HG03457 (cell line): ENCODE measurements around the gene HDAC5.
"Not testable (repeated sequence)": the region's sequence is repeated elsewhere in the genome, so short reads cannot be mapped to it uniquely, and the experiment has no call there.

Experiments
- ATAC-seq: cut with Tn5 transposase; IDR thresholded peaks from one replicate; pipeline ENCODE4 v1.9.1; 2021; ENCODE audit warnings: moderate number of reproducible peaks; ENCODE audit not compliant: unreplicated experiment

The HDAC5 gene

DNA sequence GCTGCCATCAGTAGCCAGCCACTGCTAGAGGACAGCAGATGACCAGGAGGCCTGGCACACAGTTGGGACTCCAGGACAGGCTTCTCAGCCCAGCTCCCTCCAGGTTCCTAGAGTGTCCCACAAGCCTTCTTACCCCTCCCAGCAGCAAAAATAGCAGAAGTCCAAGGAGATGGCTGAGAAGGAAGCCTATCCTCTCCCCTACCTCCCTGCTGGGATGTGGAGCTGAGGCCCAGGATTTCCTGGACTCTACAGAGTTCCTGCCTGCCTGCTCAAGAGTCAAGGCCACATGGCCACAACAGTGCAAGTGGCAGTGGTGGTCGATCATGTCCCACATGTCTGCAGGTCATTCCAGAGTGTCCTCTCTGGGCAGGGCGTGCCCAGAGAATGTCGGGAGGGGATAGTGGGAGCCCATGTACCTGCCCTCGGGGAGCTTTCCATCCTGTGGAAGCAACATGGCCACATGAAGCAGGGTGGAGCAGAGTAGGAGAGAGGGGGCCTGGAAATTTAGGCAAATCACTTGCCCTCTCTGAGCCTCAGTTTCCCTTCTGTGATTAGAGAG is 10.6 kb upstream of the HDAC5 start:
- no peak for ATAC-seq

DNA sequence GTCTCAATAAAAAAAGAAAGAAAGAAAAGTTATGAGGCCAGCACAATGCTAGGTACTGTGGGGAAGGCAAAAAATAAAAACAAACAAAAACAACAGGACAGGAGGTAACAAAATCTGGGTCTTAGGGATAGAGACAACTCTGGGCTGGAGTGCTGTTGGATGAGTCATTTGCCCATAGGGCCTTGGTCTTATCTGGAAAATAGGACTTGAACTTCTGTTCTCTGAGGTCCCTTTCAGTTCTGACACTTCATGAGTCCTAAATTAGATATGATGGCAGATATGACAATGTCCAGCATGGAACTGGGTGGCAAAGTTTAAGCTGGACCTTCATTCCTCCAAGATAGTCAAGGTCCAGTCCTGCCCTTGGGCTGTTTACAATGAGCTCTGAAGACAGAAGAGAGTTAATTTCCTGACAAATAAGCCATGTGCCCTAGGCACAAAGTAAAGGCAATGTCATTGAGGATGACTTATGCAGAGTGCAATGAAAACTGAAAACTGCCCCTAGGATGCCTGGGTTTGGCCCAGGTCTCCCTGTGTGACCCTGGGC is 8.9 kb upstream of the HDAC5 start:
- ATAC-seq, result no peak

DNA sequence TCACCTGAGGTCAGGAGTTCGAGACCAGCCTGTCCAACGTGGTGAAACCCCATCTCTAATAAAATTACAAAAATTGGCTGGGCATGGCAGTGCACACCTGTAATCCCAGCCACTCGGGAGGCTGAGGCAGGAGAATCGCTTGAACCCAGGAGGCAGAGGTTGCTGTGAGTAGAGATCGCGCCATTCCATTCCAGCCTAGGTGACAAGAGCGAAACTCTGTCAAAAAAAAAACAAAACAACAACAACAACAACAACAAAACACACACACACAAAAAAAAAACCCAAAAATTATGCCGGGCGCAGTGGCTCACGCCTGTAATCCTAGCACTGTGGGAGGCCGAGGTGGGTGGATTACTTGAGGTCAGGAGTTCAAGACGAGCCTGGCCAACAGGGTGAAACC is 7.9 kb upstream of the HDAC5 start:
- not testable (repeated sequence) for ATAC-seq

DNA sequence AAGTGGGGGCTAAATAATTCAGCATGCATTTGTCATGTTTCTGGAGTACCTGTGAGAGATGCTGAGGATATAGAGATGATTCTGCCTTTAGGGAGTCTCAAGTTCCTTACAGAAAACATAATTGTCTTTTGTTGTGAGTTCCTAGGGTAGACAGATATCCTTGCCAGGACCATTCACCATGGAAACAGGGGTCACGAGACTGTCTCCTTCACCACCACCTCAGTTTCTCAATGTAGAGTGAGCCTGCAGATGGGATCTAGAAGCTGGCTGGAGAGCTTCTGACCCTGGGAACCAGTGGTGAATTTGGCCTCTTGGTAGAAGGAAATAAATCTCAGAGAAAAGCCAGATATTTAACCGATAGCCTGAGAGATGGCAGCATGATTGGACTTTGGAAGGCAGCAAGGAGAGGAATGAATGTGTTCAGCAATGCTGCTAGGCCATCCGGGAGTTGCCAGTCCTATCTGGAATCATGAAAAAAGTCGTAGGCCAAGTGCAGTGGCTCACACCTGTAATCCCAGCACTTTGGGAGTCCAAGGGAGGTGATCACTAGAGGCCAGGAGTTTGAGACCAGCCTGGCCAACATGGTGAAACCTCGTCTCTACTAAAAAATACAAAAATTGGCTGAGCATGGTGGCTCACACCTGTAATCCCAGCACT is 7.4 kb upstream of the HDAC5 start:
- no peak for ATAC-seq

DNA sequence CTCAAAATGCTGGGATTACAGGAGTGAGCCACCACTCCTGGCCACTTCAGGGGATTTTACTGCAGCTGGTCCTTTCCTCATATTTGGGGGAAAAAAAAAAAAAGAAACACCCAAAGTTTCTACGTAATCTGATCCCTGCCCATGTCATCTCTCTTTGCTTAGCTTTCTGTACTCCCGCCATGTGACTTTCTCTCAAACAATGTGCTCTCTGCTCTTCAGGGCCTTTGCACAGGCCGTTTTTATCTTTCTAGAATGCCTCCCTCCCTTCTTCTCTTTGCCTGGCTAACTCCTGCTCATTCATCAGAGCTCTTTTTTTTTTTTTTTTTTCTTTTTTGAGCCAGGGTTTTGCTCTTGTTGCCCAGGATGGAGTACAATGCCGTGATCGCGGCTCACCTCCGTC is 4.9 kb upstream of the HDAC5 start:
- no peak for ATAC-seq

DNA sequence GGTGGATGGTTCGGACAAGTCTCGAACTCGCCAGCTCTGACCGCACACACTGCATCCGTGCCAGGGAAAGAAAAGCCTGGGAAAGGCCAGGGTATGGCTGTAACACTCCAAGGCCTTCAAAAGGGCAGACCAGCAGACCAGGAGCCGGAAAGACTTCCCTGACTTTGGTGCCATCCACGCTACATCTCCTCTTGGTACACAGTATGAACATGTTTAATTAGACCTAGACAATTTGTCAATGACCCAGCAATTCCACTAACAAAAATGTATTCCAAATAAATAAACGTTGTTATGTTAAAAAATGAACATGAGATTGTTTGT is 637 bp upstream of the HDAC5 start:
- ATAC-seq, result no peak

DNA sequence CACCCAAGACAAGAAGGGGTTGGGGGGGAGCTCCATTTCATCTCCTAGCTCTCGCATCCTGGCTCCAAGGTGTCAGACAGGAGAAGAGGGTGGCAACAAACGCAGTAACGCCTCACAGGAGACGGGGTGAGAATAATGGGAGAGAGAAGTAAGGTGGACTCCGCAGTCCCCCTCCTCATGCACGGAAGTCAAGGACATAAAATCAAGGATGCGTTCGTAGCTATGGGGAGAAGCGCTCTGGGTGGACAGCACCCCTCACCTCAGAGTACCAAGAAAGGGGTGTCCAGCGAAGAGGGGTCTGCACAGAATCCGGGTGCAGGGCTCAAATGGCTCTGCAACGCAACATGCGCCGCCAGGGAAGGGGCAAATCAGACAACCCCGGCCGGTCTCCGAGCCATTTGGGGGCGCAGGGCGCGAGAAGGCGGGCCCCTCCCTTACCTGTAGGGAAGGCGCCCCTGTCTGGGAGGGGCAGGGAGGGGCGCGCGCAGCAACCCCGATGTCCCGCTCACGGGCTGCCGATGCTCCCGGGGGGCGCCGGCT is 555 bp downstream of the HDAC5 start:
- ATAC-seq, result no peak

DNA sequence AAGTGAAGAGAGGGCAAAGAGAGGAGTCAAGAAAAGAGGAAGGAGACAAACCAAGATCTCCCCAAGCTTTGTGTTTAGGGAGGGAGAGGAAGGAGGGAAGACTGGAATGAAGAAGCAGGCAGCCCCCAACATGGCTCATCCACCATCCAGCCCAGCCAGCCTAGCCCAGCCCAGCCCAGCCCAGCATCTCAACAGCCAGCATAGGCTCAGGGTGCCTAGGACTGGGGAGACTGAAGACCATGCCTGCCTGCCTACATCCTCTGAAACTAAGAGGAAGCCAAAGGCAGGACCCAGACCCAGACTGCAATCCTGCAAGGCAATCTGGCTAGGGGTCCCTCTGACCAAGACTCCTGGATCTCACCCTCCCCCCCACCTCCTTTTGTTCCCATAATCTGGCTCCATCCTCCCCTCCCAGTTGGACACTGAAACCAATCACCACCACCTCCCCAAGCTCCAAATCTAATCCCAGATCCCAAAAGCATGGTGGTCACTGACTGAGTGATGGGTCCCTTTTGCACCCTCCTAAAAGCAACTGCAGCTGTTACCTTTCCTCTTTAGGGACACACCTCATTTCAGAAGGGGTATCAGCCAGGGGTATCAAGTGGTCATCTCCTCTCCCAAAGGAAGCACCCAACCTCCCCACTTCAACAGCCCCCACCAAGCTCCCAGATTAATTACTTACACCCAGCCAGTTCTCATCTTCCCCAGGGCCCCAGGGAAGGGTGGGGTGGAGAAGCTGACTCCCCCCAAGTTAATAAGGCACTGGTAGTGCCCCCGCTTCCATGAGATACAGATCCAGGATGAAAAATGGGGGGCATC is 1.2 kb downstream of the HDAC5 start:
- no peak for ATAC-seq

DNA sequence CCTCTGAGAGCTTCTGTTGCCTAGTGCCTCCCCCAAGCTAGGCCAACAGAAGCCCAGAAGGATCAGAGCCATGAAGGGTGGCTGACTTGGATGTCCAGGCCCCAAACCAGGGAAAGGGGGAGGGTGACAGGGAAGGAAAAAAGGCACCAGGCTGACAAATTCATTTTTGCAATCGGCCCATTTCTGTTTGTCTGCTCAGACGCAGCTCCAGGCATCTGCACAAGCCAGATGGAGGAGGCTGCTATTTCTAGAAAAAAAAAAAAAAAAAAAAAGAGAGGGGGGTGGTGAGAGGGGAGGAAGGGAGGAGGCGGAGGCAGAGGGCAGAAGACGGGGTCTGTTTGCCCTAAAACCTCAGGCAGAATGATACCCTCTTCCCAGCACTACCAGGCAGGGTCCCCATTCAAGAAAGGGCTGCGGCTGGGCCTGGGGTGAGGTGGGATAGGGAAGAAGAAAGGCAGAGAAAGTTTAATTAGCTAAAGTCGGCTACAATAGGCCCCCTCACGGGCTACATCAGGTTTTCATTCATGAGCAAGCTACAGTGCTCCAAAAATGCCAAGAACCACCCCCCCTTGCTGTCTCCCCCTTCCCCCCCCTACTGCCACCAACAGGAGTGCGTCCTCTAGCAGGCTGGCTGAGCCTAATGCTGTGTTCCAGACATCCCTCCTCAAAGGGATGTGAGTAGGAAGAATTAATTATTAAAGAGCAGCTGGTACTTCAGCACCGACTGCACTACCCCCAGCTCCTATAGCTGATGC is 2.4 kb downstream of the HDAC5 start:
- ATAC-seq, result no peak

DNA sequence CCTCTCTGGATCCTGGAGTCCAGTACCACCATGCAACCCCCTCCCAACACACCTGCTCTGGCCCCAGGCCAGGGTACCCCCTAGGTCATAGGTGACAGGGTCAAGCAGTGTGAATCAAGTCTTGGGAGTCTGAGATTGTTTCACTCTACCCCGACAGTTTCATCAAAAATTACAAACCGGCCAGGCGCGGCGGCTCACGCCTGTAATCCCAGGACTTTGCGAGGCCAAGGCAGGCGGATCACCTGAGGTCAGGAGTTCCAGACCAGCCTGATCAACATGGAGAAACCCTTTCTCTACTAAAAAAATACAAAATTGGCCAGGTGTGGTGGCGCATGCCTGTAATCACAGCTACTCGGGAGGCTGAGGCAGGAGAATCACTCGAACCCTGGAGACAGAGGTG is 3.2 kb downstream of the HDAC5 start:
- ATAC-seq, result not testable (repeated sequence)

DNA sequence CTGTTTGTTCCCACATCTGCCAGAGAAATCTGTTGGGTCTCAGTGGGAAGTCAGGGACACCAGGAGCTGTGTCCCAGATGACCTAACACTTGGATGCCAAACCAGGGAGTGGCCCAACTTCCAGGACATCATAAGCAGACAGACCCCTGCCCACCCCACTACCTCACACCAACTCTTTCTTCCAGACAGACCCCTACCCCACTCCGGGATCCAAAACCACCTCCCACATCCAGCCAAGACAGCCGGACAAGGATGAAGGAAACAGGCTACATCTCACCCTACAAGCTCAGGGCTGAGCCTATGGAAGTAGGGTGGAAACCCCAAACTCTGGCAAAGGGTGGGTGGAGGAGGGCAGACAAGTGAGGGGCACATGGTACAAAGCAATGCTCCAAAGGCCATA is 3.6 kb downstream of the HDAC5 start:
- no peak for ATAC-seq

DNA sequence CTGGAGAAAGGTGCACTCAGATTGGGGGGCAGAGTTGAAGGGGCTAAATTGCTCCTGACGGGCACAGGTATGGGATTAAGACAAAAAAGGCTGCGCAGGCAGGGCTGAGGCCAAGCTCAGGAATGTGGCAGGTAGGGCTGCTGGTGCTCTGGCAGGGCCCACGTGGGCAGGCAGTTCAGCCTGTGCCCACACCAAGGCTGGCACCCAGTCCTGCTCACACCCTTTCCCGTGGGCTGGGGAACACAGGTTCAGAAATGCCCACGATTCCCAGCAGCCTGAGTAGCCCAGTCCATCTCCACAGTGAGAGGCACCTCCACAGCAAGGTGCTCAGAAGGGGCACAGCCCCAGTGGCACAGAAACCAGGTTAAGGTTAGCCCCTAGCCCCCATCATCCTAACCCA is 4.4 kb downstream of the HDAC5 start:
- ATAC-seq, result no peak

DNA sequence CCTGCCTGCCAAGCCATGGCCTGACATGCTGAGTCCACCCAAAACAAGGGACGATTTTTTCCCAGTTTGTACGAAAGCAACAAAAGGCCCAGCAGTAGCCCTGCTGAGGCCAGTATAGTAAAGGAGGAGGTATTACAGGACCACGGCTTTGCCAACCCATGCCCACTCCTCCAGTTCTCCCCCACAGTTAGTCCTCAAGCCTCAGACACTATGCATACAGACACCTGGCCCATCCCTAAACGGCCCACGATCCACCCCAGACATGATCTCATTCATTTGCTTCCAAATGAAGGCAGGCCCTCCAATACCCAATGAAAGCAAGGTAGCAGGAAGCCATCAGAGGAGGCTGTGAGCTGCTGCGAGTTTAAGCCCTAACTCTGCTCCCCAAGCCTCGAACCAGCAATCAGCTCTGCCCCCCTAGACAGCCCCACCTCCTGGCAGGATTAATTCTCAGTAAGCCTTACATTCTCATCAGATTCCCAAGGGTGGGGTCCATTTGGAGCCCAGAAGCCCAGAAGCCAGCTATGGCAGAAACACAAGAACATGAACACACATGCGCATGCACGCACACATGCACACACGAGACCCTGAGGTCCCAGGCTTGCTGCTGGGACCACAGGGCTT is 4.9 kb downstream of the HDAC5 start:
- no peak for ATAC-seq

DNA sequence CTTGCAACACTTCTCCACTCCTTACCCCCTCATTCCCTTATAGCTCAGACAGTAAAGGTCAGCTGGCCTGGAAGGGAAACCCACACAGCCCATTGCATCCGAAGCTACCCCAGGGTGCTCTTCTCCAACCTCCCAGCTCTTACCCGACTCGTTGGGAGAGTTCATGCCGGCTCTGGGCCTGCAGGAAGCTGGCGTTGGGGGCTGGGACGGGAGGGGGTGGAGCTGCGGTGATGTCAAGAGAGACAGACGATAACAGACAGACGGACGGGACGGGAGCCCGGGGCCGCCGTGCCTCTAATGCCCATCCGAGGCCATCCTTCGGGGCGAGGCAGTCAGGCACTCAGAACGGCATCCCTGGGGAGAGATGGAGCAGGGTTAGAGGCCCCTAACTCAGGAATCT is 6.1 kb downstream of the HDAC5 start:
- ATAC-seq, result no peak

DNA sequence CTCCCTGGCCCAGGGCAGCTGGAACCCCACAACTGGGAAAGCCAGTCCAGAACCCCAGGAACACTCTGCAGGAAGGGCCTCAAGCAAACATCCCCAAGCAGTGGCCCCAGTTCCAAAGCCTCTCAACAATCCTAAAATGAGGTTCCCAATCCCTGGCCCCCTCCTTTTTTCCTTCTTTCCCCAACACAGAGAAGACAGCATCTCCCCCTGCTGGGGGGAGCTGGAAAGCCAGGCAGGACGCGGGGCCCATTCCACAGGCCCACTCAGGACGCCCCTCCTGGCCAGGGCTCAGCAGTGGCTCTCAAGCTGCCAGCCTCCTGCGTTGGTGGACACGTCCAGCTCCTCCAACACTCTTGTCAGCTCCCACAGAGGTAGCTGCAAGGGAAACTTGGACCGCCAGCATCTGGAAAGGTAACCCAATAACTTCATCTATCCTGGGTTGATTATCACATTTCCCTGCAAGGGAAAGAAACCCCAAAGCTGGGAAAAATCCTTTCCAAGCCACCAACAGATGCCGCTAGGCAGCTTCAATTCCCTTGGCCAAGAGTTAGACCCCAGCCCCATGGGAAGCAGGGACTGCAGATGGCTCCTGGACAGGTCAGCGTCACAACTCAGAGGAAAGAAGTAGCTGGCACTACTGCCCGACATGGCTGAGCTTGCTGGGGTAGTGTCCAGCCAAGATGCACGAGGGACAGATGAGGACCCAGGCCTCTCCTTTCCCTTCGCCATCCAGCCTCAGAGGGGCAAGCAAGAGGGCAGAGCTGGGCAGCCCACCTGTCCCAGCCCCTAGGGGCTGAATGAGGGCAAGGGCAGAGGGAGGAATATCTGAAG is 7.6 kb downstream of the HDAC5 start:
- ATAC-seq, result no peak

DNA sequence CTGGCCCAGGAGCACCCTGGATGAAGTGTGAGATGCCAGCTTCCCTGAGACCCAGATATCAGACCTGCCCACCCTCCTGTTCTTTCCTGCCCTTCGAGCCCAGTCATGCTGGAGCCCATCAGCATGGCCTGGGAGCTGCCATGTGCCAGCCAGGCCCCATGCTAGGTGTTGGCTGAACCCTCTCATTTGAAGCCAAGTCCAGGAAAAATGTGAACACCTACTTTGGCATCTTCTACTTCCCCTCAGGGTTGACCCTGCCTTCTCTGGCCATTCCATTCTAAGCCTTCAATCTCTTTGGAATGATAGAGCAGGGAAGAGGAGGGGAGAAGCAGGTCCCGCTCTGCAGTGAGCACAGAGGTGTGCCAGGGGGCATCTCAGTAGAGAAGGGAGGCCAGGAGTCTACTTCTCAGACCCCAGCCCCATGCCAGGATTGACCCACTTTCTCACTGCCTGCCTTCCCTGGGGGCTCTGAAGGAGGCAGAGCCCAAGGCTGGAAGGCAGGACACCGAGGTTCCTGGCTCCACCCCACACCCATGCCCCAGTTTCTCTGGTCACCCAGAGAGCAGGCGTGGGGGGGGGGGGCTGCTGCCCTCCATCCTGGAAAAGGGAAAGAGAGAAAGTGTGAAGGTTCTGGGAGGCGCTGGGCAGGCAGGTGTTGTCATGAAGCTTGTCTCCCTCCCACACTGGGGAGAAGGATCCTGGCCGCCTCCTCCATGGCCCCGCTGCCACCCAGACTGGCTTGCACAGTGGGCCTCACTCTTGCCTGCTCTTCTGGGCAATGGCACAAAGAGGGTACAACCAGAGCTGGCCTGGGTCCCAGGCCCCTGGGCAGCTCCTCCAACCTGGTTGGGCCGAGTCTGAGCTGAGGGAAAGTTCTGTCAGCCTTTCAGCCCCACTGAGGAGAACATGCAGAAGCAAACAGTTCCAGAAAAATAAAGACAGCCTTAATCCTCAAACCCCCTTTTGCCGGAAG is 9.3 kb downstream of the HDAC5 start:
- ATAC-seq, result no peak

DNA sequence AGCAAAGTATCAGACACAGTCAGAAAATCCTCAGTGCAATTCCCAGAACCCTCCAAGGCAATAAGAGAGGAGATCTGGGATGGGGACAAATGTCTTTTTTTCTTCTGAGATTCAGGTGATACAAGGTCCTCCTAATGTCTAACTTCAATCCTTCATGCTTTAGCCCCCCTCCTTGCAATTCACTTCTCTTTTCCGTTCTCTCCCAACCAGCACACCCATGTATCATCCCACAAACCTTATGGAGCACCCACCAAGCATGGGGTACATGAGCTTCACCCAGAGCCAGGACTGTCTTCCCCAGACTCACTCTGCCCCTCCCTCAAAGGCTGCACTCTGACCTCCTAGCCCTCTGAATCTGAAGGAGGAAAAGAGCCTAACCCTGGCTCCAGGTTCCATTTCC is 10.1 kb downstream of the HDAC5 start:
- no peak for ATAC-seq
